ENCODE data around the gene GATAD2A.
A peak's percentile ranks its signal among the peaks of the same experiment; 100 is the strongest.
"Not testable (repeated sequence)": the region's sequence is repeated elsewhere in the genome, so short reads cannot be mapped to it uniquely, and the experiment has no call there.

GATAD2A gene

GRCh38 chr19:19468424-19469050, 63.1 kb downstream of the GATAD2A start:
- DNase-seq, result no peak

GRCh38 chr19:19470579-19470978, 65.1 kb downstream of the GATAD2A start:
- DNase-seq, result no peak

- DNase-seq, result no peak
These were observed 66.2 kb downstream of the GATAD2A start for GRCh38 chr19:19471682-19472081.

GRCh38 chr19:19472106-19472505, 66.6 kb downstream of the GATAD2A start:
- DNase-seq, result not testable (repeated sequence)

- DNase-seq, result no peak
These were observed 69.7 kb downstream of the GATAD2A start for GRCh38 chr19:19475015-19475765.

- DNase-seq, result no peak
These were observed 70.7 kb downstream of the GATAD2A start for GRCh38 chr19:19475849-19476828.

GRCh38 chr19:19477705-19478383, 72.4 kb downstream of the GATAD2A start:
- DNase-seq, result no peak

- DNase-seq, result no peak
These were observed 75.2 kb downstream of the GATAD2A start for GRCh38 chr19:19480688-19481087.

GRCh38 chr19:19482809-19483596, 77.5 kb downstream of the GATAD2A start:
- DNase-seq, result no peak

GRCh38 chr19:19485161-19485997, 79.9 kb downstream of the GATAD2A start:
- no peak for DNase-seq

GRCh38 chr19:19485998-19486290, 80.5 kb downstream of the GATAD2A start:
- no peak for DNase-seq

GRCh38 chr19:19486343-19487076, 81.0 kb downstream of the GATAD2A start:
- DNase-seq, result no peak

- no peak for DNase-seq
These were observed 81.8 kb downstream of the GATAD2A start for GRCh38 chr19:19487077-19487949.

- DNase-seq, result no peak
These were observed 82.7 kb downstream of the GATAD2A start for GRCh38 chr19:19487950-19488874.

GRCh38 chr19:19488875-19489690, 83.6 kb downstream of the GATAD2A start:
- DNase-seq, result peak; percentile 66

- DNase-seq, result no peak
These were observed 84.3 kb downstream of the GATAD2A start for GRCh38 chr19:19489804-19490204.

- DNase-seq, result peak; percentile 50
These were observed 84.9 kb downstream of the GATAD2A start for GRCh38 chr19:19490214-19490968.

Data from NCI-H1436 (cell line).